GM18505 (cell line): ENCODE results near the gene ZNF410.
"Not testable (repeated sequence)": the region's sequence is repeated elsewhere in the genome, so short reads cannot be mapped to it uniquely, and the experiment has no call there.

ENCODE experiments used
- ATAC-seq: cut with Tn5 transposase; IDR thresholded peaks from one replicate; pipeline ENCODE4 v1.9.1; 2021; ENCODE audit not compliant: unreplicated experiment
- POLR2A ChIP-seq: IDR thresholded peaks from 4 replicates; pipeline ENCODE4 v1.6.1; 2011; ENCODE audit warnings: borderline replicate concordance; ENCODE audit not compliant: insufficient read depth, insufficient read length; ENCODE audit errors: extremely low read depth

ZNF410 gene

GRCh38 chr14:73865534-73866113 is 21.0 kb upstream of the ZNF410 start:
- ATAC-seq, result no peak
- no peak for TF ChIP-seq POLR2A

GRCh38 chr14:73869754-73870153 is 16.9 kb upstream of the ZNF410 start:
- ATAC-seq, result not testable (repeated sequence)

GRCh38 chr14:73870525-73871235 is 16.0 kb upstream of the ZNF410 start:
- ATAC-seq, result no peak
- TF ChIP-seq POLR2A, result no peak

- ATAC-seq, result no peak
- TF ChIP-seq POLR2A, result no peak
Measured at GRCh38 chr14:73873660-73874059, 13.0 kb upstream of the ZNF410 start.

- no peak for ATAC-seq
- no peak for TF ChIP-seq POLR2A
Measured at GRCh38 chr14:73877790-73878189, 8.9 kb upstream of the ZNF410 start.

GRCh38 chr14:73878436-73878835 is 8.2 kb upstream of the ZNF410 start:
- TF ChIP-seq POLR2A, result no peak
- no peak for ATAC-seq

- TF ChIP-seq POLR2A, result no peak
- ATAC-seq, result no peak
Measured at GRCh38 chr14:73879027-73879426, 7.6 kb upstream of the ZNF410 start.

GRCh38 chr14:73884438-73885190 is 2.0 kb upstream of the ZNF410 start:
- no peak for ATAC-seq

GRCh38 chr14:73887318-73887616 is 608 bp downstream of the ZNF410 start:
- no peak for TF ChIP-seq POLR2A
- no peak for ATAC-seq

More at GRCh38 chr14:73884438-73885190, 2.0 kb upstream of the ZNF410 start:
- TF ChIP-seq POLR2A, result no peak

- no peak for ATAC-seq
Measured at GRCh38 chr14:73887694-73888459, 1.2 kb downstream of the ZNF410 start.

GRCh38 chr14:73888460-73888725 is 1.7 kb downstream of the ZNF410 start:
- TF ChIP-seq POLR2A, result no peak
- no peak for ATAC-seq

More at GRCh38 chr14:73887694-73888459, 1.2 kb downstream of the ZNF410 start:
- no peak for TF ChIP-seq POLR2A

GRCh38 chr14:73888971-73889370 is 2.3 kb downstream of the ZNF410 start:
- no peak for TF ChIP-seq POLR2A
- no peak for ATAC-seq

GRCh38 chr14:73889376-73889775 is 2.7 kb downstream of the ZNF410 start:
- TF ChIP-seq POLR2A, result no peak
- no peak for ATAC-seq

- ATAC-seq, result not testable (repeated sequence)
Measured at GRCh38 chr14:73894180-73894687, 7.6 kb downstream of the ZNF410 start.
